Hepatocyte (in vitro differentiated cells): ENCODE data around the gene TTC9B.

Source experiments
- EZH2 ChIP-seq: fragments of 200-600 bp; sonication (generic); IDR thresholded peaks from 2 replicates; pipeline ENCODE4 v1.6.1; 2016; ENCODE audit warnings: antibody characterized with exemption, mild to moderate bottlenecking, borderline replicate concordance
- EZH2phosphoT487 ChIP-seq: fragments of 200-600 bp; sonication (generic); IDR thresholded peaks from one replicate; pipeline ENCODE4 v1.6.1; 2018; ENCODE audit warnings: antibody characterized with exemption, mild to moderate bottlenecking, low read depth, moderate library complexity; ENCODE audit not compliant: unreplicated experiment, severe bottlenecking
- TF ChIP-seq, protein P1 (sequence below): fragments of 200-600 bp; sonication (generic); IDR thresholded peaks from 2 replicates; pipeline ENCODE4 v1.5.1; 2016; ENCODE audit warnings: antibody characterized with exemption, mild to moderate bottlenecking; ENCODE audit not compliant: poor library complexity

DNA sequence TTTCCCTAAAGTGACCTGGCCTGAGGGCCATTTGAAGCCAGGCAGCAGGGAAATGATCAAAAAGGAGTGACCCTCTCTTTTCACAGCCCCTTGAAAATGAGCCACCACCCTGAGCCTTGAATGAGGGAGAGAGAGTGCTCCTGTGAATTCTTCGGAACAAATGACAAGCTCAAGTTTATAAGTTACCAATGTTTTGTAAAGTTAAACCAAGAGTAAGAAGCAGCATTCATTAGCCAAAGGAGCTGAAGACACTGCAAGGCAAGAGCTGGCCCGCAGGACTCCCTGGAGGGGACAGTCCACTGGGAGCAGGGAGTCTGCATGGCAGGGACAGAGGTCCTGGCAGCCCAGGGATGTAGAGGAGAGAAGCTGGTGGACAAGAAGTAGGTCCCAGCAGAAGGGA, 25.0 kb upstream of the TTC9B start:
- TF ChIP-seq, protein P1, sequence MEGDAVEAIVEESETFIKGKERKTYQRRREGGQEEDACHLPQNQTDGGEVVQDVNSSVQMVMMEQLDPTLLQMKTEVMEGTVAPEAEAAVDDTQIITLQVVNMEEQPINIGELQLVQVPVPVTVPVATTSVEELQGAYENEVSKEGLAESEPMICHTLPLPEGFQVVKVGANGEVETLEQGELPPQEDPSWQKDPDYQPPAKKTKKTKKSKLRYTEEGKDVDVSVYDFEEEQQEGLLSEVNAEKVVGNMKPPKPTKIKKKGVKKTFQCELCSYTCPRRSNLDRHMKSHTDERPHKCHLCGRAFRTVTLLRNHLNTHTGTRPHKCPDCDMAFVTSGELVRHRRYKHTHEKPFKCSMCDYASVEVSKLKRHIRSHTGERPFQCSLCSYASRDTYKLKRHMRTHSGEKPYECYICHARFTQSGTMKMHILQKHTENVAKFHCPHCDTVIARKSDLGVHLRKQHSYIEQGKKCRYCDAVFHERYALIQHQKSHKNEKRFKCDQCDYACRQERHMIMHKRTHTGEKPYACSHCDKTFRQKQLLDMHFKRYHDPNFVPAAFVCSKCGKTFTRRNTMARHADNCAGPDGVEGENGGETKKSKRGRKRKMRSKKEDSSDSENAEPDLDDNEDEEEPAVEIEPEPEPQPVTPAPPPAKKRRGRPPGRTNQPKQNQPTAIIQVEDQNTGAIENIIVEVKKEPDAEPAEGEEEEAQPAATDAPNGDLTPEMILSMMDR = no peak
- TF ChIP-seq EZH2phosphoT487 (no peak), EZH2 (no peak)
